ENCODE data around the gene KCNE4. TPM values are rescaled to one million over a fixed set of nuclear protein-coding genes. Genes with fewer than 3 reads are reported as not detected.
A peak's percentile ranks its signal among the peaks of the same experiment; 100 is the strongest.

The KCNE4 gene
- total and polyA plus RNA-seq, 8 donors = 2.4 to 5.9 (median 4.4) TPM

DNA sequence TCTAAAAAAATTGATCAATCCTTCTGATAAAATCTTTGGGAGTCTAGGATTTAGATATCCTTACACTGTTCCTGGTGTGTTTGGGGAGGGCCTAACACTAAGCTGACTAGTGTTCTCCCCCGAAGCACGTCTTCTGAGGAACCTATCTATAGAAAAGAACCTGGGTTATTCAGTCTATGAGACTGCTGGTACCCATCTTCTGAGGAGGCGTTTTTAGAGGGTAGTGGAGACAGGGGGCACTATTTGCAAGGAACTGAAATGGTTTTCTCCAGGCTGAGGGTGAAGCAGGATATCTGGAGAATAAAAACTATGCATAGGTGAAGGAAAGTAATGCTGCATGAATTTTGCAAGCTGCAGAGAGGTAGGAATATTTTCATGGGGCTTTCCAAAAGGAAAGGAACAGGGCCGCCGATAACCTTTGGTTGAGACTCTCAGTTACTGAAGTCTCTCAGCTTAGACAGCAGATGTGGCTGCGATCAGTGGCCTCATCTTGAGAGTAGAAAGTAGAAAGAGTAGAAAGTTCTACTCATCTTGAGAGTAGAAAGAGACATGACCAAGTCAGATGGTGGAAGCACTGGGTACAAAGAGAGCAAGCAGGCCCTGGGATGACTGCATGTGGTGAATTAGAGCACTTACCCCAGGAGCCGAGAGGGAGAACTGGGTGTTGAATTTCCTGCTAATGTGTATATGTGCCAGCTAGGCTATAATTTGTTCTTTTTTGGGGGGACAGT is 31.8 kb upstream of the KCNE4 start:
- no peak overlapping the region for H3K4me3 ChIP-seq
- no peaks in the 10 kb centered on the region for H3K36me3 ChIP-seq
- intact Hi-C loops (cut with DNase I) = no loop called here
- DNase-seq (no peak), ATAC-seq (no peak)
- TF ChIP-seq CTCF (IDR thresholded peaks at IDR 0.05) = no peak
- no peaks in the 10 kb centered on the region for H3K4me1 ChIP-seq
- no peak overlapping the region for H3K27ac ChIP-seq
- no peaks in the 10 kb centered on the region for H3K27me3 ChIP-seq
- H3K9me3 ChIP-seq = no peaks in the 10 kb centered on the region

GRCh38 chr2:223020971-223021675 is 30.9 kb upstream of the KCNE4 start:
- intact Hi-C loops (cut with DNase I) = no loop called here
- TF ChIP-seq CTCF (IDR thresholded peaks at IDR 0.05) = no peak
- no peak for DNase-seq
- H3K36me3 ChIP-seq = no peaks in the 10 kb centered on the region
- H3K4me3 ChIP-seq = no peak overlapping the region
- H3K27me3 ChIP-seq = no peaks in the 10 kb centered on the region
- no peak overlapping the region for H3K27ac ChIP-seq
- H3K9me3 ChIP-seq = no peaks in the 10 kb centered on the region
- no peak for ATAC-seq
- no peaks in the 10 kb centered on the region for H3K4me1 ChIP-seq

DNA sequence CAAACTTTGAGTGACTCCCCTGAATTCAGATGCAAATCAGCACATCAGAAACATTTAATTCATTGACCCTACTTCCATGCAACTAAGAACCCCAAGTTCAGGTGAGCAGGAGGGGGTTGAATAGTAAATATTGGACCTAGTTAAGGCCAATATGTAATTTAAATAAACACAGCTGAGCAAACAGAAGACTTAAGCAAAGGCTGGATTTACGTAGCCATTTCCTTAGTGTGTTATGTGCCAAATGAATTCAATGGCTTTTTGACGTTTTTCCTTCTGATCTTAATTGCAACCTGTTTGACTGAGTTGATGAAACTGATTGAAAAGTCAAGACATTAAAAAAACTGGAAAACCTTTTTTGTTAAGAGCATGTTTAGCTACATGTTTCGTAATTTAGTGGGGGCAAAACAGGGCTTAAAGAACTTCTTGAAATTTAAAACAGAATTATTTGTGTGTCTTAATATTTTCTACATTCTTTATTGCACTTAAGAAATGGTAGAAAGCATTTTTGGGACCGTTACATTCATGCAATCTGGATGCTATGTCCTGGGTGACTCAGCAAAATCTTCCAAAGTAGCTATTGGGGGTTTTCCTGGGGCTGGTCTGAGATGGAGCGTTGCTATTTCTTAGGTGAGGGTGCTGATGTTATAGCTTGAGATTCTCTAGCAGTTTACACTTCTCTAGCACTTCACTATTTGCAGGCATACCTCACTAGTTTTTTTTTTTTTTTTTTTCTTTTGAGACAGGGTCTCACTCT is 25.5 kb upstream of the KCNE4 start:
- Histone ChIP-seq H3K36me3 (no peaks in the 10 kb centered on the region), H3K9me3 (no peaks in the 10 kb centered on the region), H3K4me3 (no peak overlapping the region), H3K27ac (no peak overlapping the region), H3K4me1 (no peaks in the 10 kb centered on the region), H3K27me3 (no peaks in the 10 kb centered on the region)
- no peak for TF ChIP-seq CTCF (IDR thresholded peaks at IDR 0.05)
- peak in 1 of 4 donors; percentile 35 for DNase-seq
- intact Hi-C loops (cut with DNase I) = no loop called here
- ATAC-seq = peak; percentile 69

GRCh38 chr2:223027442-223027841 is 24.5 kb upstream of the KCNE4 start:
- intact Hi-C loops (cut with DNase I) = no loop called here
- no peaks in the 10 kb centered on the region for H3K27me3 ChIP-seq
- no peaks in the 10 kb centered on the region for H3K4me1 ChIP-seq
- H3K9me3 ChIP-seq = peaks cover 0 to 5% of the 10 kb centered on the region in 2 donors
- DNase-seq (no peak), ATAC-seq (no peak)
- no peak for TF ChIP-seq CTCF (IDR thresholded peaks at IDR 0.05)
- H3K36me3 ChIP-seq = no peaks in the 10 kb centered on the region
- no peak overlapping the region for H3K4me3 ChIP-seq
- no peak overlapping the region for H3K27ac ChIP-seq

- Histone ChIP-seq H3K27ac (no peak overlapping the region), H3K4me3 (no peak overlapping the region), H3K9me3 (peaks cover 0 to 5% of the 10 kb centered on the region in 2 donors), H3K4me1 (no peaks in the 10 kb centered on the region), H3K27me3 (no peaks in the 10 kb centered on the region), H3K36me3 (no peaks in the 10 kb centered on the region)
- ATAC-seq = no peak
- DNase-seq = no peak
- intact Hi-C loops (cut with DNase I) = no loop called here
- TF ChIP-seq CTCF (IDR thresholded peaks at IDR 0.05) = no peak
These were observed 22.7 kb upstream of the KCNE4 start for GRCh38 chr2:223029287-223029686.
